NOMO-1 treated with DMSO at 0.1 percent for 48 hours (cell line): ENCODE data around the gene TAC3.

ENCODE experiments used
- DNase-seq: peaks from one replicate; lab custom pipeline; 2025; ENCODE audit not compliant: unreplicated experiment; lab: John Stamatoyannopoulos, UW

The TAC3 gene

DNA sequence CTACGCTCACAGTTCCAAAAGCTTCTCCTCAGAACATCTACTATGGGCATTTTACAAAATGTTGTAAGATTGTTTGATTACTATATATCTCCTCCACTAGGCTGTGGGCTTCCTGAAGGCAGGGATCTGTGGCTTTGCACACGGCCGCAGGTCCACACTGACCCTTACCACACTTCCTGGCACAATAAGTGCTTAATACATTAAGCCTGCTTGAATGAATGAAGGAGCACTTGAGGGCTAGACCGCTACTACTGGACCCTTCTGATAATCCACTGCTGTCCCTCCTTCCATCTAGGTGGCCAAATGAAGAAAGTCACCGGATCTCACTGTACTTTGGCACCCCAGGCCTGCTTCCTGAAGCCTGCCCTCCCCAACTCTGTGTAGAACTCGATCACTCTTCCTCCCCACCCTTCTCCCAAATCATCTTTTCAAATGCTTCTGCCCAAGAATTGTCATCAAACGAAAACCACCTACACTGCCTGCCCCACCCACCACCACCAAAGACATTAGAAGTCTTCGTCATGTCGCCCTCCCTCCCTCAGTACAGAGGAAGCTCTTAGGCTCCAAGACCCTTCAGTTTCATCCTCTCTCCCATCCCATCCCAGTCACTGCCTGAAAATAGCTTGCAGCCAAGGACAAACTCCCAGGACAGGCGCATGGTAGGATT lies 9.4 kb downstream of the TAC3 start:
- DNase-seq = no peak

DNA sequence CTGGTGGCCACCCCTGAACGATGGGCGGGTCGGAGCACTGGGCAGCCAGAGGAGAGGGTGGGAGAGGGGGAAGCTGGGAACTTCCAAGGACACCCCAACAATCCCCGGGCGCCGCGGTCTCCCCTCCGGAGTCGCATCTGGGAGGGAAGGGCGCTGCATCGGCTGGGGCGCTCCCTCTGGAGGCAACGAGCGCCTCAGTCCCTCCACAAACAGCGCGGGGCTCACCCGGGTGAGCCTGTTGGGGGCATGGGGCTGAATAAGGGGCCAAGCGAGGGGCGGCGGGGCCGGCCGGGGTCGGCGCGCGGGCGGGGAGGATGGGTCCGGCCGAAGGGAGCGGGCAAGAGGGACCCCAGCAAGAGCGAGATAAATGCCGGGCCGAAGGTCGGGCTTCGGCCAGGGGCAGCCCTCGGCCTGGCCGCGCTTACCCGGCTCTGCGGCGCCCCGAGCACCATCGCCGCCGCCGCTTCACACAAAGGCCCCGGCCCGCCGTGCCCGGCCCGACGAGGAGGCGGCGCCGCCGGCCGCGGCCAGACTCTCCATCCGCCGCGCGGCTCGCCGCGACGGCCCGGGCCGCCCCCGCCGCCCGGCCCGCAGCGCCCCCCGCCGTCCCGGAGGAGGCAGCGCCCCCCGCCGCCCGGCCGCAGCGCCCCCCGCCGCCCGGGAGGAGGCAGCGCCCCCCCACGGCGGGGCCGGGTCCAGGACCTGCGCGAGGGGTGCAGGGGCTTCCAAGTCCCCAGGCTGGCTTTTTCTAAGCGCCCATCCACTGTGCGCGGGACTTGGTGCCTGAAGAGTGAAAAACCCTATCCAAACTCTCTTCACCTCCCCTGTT lies 10.1 kb downstream of the TAC3 start, which contains the start of gene ZBTB39:
TSS of gene ZBTB39 (minus strand) at position 567 of the 829 bp plus-strand sequence. CDS start 1,629 bp downstream, outside the sequence.
- peak; percentile 51 for DNase-seq

DNA sequence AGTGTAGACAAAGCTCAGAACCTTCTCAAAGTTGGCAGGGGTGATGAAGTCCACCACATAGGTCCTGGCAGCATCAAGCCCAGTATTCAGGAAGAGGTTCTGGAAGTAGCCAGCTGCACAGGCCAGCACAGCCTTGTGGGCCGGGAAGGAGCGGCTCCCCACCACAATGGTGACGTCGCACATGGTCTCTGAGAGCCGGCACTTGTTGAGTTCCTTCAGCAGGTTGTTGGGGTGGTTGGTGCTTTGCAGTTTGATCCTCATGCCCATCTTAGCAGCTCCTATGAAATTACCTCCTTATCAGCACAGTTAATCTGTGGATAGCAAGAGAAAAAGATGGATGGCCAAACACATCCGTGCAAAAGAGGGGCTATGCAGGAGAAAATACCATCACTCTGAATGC lies 11.7 kb downstream of the TAC3 start:
- DNase-seq = no peak

DNA sequence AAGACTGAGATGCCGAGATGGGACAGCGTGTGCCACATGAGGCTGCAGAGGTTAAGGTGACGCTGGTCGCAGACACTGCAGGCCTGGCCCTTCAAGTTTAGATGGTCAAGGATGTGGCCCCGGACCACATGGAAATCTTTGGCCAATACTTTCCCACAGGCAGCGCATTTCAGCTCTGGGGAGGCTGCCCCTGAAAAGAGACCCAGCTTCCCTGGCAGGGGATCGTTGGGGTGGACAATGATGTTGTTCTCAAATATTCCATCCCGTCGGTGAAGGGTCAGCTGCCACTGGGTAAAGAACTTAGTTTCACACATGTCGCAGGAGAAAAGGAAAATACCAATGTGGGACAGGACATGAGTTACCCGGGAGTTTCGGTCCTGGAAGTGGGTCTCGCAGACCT lies 12.9 kb downstream of the TAC3 start:
- no peak for DNase-seq

DNA sequence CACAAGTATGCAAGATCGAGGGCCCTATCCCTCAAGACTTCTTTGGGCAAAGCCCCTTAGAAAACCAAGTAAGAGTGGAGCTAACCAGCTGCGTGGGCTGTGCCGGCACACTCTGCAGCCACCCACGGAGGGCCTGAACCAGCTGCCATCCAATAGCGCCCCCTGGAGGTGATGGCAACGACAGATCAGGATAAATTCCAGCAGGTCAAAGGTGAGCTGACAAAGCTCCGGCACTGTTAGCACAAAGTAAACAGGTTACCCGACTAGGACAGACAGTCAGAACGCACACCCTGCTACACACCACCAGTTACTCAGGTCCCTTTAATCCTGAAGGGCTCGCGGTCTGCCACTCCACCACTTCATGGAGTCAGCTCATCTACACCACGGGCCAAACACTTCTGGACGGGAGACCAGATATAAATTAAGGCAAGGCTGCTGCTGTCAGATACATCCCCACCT lies 14.9 kb downstream of the TAC3 start:
- DNase-seq = peak; percentile 46

DNA sequence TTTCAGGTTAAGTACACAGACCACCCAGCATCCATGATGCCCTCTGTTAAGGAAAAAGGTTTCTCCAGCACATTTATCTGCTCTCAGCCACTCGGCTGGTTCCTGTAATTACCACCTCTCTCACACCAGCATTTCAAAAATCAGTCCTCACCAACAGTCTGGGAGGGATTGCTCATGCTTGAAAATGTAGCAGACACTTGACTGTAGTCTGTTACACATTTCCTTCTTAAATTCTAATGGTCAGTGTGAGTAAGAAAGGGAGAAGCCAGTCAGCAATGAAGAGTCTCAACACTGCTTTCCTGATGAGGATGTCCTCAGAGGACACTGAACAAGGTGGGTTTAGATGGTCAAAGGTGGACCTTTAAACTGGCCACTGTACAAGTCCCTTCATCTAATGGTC lies 15.9 kb downstream of the TAC3 start:
- no peak for DNase-seq

DNA sequence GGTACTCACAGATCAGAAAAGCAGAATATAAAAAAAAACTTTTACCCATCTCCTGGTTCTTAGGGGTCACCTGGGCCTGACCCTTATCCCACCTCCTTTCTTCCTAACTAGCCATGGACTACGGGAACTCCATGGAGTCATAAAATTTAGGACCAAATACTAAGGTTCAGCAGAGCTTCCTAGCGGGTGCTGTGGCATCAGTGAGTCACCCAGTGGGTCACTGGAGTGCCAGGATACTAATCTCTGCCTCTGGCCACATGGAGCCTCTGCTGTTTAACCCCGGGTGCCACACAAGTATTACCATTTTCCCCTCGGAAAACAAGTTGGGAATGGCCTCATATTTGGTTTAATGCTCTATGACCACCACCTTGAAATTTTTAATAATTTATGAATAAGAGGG lies 16.9 kb downstream of the TAC3 start:
- DNase-seq = no peak

DNA sequence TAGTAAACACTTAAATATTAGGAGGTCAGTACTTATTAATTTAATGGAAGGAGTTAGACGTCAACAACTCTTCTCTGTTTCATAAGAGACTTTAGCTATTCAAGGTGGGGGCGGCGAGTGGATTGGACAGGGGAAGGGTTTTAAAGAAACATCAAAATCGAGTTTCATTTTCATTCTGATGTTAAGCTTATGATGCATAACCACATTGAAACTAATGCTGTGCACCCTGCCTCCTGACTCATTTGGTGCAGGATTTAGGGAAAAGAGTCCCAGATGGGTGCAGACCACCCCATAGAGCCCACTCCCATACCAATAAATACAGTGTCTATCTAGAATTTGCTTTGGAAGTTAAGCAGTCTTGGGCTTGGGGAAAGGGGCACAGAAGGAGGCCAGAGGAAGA lies 17.3 kb downstream of the TAC3 start:
- no peak for DNase-seq

DNA sequence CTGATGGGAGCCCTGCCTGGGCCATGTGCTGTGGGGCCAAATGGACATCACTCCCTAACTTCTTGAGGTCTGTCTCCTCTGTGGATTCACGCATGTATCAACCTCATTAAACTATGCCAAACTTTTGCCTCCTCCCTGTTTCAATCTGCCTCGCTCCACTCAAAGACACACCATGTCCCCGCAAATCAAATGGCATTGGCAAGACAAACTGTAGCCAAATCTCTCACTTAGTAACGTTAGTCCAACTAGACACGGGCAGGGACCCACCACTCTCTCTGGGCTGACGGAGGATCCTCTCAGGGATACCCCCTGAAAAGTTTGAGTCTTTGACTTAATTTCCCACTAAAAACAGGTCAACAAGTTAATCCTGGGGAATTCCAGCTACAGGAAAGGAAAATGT lies 18.0 kb downstream of the TAC3 start:
- DNase-seq = no peak

DNA sequence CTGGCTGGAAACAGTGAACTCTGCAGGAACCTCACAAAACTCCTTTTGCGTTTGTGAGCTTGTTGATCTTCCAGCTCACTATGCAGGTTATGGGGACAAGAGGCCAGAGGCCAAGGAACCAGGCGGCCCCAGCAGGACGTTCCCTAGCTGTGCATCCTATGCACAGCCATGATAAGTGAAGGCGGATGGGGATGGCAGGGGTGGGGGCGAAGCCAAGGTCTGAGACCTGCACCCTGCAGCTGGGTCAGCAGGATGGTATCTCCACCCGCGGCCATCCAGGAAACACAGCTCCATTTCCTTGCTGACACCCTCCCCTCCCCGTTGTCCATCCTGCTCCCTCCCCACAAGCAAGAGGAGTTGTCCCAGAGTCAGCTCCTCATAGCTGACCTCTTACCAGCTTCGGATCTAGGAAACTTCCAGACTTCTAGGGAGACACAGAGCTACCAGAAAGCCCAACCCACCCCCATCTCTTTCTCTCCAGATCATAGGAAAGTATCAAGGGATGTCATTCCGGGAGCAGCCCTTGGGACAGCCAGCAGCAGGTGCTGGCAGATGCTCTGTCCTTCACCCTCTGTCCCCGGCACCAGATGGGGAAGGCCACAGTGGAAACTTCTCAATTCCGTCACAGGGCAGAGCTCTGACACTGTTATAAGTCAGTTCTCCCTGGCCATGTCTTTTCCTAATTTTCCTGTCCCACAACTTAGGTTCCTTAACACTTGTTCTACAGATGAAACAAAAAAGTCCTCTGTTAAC lies 19.4 kb downstream of the TAC3 start:
- DNase-seq = no peak

DNA sequence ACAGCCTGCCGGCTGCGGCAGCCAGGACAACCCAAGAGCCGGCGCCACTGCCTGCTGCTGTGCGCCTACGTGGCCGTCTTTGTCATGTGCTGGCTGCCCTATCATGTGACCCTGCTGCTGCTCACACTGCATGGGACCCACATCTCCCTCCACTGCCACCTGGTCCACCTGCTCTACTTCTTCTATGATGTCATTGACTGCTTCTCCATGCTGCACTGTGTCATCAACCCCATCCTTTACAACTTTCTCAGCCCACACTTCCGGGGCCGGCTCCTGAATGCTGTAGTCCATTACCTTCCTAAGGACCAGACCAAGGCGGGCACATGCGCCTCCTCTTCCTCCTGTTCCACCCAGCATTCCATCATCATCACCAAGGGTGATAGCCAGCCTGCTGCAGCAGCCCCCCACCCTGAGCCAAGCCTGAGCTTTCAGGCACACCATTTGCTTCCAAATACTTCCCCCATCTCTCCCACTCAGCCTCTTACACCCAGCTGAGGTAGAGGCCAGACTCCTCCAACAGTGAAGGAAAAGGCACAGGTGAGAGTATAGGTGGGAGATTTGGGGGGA lies 20.3 kb downstream of the TAC3 start:
- no peak for DNase-seq

DNA sequence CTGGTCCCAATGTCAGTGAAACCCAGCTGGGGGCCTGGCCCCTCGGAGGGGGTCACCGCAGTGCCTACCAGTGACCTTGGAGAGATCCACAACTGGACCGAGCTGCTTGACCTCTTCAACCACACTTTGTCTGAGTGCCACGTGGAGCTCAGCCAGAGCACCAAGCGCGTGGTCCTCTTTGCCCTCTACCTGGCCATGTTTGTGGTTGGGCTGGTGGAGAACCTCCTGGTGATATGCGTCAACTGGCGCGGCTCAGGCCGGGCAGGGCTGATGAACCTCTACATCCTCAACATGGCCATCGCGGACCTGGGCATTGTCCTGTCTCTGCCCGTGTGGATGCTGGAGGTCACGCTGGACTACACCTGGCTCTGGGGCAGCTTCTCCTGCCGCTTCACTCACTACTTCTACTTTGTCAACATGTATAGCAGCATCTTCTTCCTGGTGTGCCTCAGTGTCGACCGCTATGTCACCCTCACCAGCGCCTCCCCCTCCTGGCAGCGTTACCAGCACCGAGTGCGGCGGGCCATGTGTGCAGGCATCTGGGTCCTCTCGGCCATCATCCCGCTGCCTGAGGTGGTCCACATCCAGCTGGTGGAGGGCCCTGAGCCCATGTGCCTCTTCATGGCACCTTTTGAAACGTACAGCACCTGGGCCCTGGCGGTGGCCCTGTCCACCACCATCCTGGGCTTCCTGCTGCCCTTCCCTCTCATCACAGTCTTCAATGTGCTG lies 21.0 kb downstream of the TAC3 start:
- no peak for DNase-seq

DNA sequence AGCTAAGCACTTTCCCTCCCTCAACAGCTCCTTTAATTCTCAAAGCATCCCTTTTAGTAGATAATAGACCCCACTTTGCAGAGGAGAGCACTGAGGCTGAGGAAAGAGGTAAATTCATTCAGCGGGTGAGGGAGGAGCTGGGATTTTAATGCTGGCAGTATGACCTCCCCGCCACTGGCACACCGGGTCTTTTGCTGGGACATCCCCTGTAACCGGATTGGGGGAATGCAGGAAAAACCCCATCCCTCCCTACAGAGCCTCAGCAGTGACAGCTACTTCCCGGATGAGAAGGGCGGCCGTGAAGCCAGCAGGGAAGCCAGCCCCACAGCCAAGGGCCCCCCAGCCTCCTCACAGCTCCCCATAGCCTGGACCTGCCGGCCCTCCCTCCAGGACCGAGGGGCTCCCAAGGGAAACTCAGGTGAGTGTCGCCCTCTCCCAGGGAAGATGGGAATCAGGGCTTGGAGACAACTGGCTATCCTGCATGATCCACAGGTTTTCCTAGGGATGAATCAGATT lies 22.0 kb downstream of the TAC3 start:
- DNase-seq = no peak

DNA sequence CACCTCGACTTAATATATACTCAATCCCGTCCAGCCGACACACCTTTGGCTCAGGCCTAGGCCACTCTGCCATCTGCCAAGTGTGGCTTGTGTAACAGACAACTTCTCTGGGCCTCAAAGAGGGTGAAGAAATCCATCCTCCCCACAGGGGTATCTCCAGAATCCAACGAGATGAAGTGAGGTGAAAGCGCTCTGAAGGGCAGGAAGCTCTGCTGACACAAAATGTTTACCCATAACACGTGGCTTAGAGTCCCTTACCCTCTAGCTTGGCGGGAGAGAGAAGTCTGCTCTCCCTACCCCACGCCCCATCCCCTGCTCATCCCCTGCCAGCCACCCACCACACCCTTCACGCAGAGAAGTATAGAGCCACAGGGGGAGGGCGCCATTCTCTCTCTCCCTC lies 23.0 kb downstream of the TAC3 start:
- no peak for DNase-seq

DNA sequence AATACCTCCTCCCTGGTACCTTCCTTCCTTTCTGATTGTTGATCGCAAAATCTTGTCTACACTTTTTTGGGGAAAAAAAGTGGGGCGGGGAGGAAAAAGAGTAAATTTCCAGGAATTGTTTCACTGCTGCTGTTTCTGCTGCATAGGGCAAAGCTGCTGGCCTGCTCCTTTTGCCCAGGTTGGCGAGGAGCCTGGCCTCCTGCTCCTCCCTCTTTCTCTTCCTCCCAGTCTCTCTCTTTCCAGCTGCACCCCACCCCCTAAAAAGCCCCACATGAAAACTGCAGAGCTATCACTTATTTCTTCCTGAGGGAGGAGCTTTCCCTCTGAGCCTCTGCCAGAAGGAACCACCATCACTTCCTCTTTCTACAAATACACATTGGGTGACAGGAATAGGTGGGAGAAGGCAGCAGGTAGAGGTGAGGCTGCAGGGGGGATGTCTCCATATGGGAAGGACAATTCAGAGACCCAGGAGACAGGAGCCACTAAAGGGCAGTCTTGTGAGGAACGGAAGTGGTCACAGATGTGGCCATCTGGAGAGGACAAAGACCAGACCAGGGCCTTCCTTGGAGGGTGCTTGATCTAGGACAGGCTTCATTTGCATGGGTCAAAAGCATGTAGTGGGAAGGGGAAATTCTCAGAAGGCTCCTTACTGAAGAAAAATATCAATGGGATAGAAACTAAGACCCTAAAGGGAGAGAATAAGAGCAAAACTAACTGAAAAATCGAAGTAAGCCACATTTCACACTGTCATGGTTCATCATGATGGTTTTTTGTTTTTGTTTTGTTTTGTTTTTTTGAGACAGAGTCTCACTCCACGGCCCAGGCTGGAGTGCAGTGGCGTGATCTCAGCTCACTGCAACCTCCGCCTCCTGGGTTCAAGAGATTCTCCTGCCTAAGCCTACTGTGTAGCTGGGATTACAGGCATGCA lies 24.7 kb downstream of the TAC3 start:
- DNase-seq = peak; percentile 21

DNA sequence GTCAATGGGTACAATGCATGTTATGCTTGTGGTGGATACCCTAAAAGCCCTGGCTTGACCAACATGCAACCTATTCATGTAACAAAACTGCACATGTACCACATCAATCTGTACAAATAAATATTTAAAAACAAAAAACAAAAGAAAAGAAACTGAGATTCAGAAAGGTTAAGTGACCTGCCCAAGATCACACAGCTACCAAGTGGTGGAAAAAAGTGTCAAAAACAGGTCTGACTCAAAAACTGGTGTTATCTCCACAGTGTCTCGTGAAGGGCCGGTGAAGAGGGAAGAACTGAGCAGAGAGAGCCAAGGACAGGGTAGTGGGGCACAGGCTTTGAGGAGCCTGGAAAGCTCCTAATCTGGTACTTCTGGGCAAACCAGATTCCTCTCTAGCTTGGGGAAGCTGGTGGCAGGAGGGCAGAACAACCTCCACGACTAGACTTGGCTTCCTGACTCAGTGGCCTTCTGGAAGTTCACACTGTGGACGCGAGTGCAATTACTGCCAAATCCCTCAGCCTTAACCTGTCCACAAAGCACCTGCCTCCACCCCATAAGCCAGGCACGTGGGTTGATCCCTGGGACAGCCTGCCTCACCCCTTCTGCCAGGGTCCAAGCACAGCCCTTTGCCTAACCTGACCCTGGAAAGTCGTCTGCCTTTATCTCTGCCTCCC lies 25.5 kb downstream of the TAC3 start:
- DNase-seq = no peak

DNA sequence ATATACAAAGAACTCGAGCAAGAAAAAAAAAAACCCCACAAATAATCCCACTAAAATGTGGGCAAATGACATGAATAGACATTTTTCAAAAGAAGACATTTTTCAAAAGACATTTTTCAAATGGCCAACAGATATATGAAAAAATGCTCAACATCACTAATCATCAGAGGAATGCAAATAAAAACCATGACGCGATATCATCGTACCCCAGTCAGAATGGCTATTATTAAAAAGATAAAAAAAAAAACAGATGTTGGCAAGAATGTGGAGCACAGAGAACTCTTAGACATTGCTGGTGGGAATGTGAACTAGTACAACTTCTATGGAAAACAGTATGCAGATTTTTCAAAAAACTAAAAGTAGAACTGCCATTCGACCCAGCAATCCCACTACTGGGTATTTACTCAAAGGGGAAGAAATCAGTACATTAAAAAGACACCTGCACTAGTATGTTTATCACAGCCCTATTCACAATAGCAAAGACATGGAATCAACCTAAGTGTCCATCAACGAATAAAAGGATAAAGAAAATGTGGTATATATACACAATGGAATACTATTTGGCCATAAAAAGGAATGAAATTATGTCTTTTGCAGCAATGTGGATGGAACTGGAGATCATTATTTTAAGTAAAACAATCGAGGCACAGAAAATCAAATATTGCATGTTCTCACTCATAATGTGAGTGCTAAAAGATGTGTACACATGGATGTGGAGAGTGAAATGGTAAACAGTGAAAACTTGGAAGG lies 26.3 kb downstream of the TAC3 start:
- no peak for DNase-seq

DNA sequence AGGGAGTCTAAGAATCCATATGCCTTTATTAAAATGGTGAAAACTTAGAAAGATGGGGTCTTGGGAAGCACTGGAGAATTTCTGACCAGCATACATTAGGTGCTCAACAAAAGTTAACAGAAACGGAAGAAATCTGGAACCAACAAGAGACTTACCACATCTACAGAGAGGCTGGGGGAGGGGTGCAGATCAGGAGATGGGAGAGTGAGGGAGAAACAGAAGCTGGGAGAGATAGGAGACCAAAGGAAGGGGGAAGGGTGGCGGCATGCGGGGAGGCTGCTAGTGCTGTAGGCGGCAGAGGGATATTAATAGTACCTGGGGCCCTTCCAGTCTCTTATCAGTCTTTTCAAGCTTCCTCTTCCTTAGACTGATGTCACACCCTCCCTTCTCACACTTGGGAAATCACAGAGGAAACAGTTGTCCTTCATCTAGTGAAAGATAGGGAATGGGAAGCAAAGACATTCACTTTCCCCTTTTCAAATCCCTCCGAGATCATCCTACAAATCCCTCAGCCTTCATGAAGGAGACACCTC lies 28.1 kb downstream of the TAC3 start:
- DNase-seq = peak; percentile 38
